Amniotic epithelial cell (primary cell): ENCODE measurements around the gene CGNL1.
A peak's percentile ranks its signal among the peaks of the same experiment; 100 is the strongest.

Experiments used
- DNase-seq: peaks from one replicate; pipeline ENCODE4 v3.0.0-alpha.2; 2010; ENCODE audit warnings: low read depth

CGNL1 gene

DNA sequence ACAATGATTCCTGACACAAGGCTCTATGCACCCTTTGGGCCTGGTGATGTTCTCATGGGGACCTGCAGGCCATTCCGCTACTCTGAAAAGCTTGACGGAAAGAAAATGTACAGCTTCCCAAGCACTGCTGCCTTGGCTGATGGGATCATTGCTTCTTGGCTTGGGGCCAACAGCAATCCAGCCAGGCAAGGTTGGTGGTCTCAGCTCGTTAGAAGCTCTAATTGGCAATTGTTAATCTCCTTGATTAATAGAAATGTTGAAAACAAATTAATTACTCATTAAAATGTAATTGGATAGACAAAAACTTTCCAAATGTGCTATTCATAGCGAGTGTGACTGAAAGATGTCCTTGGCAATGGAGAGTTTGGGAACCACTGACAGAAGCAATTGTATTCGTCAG, 199.1 kb downstream of the CGNL1 start:
- DNase-seq: no peak

DNA sequence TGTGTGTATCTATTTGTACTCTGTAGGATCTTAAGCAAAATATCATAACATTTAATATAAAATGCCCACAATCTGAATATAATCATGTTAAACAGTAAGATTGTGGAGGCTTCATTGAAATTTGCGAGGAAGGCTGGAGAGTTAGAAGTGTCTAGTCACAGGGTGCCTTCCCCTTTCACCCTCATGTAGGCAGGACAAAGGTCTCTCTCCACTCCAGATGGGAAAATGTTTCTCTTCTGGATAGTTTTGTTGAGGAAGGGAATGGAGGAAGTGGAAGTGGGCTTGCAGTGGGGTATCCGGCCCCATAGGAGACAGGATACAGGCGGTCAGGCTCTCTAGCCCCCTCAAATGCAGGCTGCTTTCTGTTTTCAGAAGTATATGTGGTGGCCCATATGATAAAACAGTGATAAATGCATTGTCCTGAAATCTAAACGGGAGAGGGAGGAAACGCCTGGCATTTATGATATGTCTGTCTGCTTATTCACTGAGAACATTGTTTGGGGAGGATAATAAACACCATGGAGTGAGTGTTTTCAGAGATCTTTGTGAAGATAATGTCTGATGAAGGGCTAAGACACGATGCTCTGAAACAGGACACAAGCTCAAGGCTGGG, 202.1 kb downstream of the CGNL1 start:
- peak; percentile 60 for DNase-seq

DNA sequence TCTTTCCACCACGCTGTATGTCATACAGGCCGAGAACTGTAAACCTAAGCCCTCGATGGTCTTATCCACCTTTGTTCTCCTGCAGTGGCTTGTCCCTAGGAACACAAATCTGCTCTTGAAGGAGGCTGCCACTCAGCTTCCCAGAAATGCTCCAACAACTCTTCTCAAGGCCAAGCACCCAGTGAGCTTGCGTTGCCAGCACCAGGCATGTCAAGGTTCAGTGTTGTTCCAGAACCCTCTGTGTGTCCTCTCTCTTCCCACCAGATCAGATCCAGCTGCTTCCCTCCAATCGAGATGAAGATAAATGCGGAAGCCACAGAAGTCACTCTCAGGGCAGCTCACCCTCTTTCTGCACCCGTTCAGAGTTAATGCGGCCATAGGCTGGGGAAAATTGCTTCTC, 204.1 kb downstream of the CGNL1 start:
- no peak for DNase-seq

DNA sequence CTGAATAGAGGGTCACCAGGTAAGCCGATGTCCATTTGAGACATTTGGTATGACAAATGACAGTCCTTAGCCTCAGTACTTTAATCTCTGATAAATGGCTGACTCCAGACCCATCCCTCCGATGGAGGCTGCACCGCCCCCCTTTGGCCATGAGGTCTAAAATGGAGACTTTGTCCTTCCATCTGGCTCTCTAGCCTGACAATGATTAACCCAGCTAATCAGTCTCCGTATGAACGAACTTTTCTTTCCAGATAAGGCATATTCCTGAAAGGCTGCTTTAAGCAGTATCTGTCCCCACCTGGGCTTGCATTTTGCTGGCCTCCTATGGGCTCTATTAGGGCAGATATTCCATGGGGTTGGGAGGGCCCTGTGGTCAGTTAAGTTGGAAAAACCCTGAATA, 204.6 kb downstream of the CGNL1 start:
- DNase-seq: no peak

DNA sequence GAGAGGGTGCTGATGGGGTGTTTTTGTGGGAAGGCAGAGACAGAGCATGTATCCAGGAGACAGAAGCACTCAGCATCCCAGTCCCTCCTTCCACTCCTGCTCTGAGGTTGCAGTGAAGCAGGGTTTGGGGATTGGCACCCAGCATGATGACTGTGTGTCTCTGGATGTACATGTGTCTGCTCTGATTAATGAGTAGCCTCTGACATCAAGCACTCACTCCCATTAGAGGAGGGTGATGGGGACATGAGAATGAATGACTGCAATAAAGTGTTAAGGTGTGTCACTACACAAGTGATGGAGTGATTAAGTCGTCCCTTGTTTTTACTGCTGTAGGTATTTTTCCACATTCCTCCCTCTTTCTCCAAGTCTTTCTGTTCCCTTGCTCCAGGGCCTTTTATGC, 205.8 kb downstream of the CGNL1 start:
- DNase-seq: no peak

DNA sequence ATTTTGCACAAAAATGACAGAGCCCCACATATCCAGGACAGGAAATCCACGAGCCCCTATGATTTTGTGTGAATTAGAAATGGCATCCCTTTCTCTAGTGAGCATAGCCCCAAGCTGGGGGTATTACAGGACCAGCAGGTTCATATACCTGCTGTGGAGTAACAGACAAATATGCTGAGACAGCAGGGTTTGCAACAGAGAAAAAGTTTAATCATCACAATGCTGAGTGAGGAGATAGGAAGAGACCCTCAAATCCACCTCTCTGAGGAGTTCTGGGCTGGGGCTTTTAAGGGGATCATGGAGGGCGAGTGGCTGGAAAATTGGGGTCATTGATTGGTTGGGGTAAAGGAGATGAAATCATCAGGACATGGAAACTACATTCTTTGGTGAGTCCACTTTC, 207.0 kb downstream of the CGNL1 start:
- no peak for DNase-seq

DNA sequence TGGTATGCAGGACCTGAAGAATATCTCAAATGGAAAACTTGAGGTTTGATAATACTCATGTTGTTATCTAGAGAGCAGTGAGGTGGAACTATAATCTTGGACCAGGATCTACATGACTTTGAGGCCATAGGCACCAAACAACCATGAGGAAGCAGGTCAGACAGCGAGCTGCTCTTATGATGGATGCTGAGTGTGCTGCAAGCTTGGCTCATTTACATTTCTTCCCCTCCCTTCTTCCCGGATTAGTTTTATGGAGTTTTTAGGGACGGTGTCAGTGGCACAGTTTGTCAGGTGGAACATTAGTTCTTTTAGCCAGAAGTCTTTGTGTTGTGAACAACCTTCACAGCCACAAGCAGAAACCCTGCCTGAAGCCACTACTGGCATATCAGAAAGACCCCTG, 207.4 kb downstream of the CGNL1 start:
- no peak for DNase-seq

DNA sequence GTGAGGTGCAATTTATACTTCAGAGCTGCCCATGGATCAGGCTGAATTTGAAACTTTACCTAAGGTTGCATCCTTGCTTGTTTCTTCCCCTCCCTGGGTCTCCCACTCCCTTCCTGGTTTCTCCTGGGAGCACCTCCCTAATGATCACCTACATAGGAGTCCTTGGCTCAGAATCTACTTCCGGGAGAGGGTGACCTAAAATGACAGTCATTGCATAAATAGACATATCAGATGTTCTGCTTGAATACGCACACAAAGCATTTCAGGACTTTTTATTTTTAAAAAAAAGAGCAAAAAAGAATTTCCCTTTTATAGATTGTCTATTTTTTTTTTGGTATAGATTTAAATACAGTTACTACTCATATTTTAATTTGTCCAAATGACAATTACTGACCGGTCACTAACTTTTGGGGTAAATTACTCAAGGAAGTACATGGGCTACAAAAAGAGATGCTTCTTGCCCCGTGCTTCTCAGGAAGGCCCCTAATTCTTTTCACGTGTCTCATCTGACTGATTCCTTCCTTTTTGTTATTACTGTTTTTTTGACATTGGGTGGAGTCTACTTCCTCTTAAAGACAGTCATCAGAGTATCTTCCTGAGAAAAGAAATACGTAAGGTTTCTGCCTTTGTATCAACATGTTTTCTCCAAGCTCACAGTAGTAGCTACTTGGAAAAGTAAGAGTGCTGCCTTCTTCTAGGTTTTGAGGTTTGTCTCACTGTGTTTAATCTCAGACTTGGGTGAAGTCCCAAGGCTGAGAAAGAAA, 210.5 kb downstream of the CGNL1 start:
- DNase-seq: no peak

DNA sequence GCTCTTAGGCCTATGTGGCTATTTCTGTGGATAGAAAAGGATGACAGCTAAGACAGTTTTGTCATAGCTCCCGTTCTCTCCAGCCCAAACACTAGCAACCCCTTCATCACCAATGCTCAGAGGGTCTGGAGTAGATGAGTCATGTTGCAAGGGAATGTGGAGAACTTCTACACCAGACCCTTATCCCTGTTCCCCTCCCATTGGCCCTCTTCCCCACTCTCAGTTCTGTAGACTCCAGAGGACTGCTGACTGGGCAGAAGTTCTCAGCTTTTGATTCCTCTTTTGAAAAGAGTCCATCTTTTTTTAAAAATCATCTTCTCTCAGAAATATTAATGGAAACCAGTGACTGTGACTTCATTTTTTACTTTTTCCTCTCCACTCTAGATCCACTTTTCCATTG, 213.0 kb downstream of the CGNL1 start:
- DNase-seq: no peak

DNA sequence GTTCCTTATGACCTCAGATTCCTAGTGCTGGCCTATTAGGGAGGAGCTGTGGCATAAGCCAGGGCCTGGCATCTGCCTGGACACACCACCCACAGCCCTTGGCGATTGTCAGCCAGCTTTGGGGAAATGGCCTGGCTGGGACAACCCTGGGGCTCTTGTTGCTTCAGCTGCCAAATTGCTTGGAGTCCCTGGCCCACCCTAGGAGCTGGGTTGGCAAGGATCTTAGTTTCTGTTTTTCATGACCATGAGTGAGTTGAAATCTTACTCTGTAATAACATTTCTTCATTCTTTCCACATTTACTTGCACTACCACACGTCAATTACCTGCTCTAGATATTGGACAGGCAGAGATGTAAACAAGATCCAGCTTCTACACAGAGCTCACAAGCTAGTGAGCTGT, 213.4 kb downstream of the CGNL1 start:
- DNase-seq: no peak

DNA sequence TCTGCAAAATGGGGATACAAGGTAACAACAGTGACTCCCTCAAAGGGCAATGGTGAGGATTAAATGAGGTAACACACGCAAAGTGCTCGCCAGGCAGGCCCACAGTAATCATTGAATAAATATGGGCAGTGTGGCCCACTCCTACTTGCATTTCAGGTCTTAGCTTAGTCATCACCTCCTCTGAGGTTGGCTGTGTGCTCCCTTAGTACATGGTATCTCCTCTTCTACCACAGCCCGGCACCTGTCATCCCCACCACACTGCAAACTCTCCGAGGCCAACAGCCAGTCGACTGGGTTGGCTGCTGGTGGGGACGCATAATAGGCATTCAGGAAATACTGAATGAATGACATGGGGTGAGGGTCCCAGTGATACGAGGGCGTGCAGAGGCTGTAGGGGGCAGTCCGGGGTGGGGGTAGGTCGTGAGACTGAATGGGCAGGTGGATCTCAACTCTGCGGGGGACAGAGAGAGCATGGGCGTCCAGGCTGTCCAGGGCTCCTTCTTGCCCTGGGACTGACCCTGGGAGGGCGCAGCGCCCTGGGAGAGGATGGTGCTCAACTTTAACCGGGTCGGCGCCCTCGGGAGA, 215.0 kb downstream of the CGNL1 start:
- no peak for DNase-seq

DNA sequence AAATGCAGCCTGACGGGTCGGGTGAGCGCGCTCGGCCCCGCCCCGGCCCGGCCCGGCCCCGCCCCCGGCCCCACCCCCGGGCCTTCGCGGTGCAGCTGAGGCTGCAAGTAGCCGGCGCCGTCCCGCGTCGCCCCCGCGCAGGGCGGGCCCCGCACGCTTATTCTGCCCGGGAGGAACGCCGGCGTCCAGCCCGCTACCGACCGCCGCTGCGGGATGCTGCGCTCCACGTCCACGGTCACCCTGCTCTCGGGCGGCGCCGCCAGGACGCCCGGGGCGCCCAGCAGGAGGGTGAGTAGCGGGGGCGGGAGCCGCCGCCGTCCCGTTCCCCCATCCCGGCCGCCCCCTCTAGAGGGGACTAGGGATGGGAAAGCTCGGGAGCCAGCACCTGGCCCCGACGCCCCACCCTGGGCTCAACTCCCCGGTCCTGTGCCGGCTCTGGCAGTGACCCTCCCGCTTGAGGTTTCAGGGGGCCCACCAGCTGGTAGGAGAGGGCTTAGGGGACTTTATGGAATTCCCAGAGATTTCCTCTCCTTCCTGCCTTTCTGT, 215.6 kb downstream of the CGNL1 start, which contains the start of gene MYZAP:
MYZAP (plus strand) TSS at position 83 of the 546 bp plus-strand sequence; CDS start at position 214, 131 bp downstream.
- DNase-seq: no peak

DNA sequence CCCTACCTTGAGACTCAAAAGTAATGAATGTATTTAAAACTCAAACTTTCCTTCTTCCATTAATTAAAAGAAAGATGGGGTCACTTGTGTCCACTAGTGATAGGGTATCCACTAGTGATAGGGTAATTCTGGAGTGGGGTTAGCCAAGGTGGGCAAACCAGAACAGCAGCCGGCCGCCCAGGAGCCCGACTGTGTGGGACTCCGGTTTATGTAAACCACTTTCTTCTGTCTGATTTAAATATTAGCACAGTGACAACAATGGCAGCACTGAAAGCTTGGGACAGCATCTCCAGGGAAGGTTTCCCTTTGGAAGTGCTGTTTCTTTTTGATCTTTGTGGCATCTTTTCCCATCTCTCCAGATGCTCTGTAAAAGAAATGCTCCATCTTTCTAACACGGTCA, 216.1 kb downstream of the CGNL1 start:
- DNase-seq: no peak

DNA sequence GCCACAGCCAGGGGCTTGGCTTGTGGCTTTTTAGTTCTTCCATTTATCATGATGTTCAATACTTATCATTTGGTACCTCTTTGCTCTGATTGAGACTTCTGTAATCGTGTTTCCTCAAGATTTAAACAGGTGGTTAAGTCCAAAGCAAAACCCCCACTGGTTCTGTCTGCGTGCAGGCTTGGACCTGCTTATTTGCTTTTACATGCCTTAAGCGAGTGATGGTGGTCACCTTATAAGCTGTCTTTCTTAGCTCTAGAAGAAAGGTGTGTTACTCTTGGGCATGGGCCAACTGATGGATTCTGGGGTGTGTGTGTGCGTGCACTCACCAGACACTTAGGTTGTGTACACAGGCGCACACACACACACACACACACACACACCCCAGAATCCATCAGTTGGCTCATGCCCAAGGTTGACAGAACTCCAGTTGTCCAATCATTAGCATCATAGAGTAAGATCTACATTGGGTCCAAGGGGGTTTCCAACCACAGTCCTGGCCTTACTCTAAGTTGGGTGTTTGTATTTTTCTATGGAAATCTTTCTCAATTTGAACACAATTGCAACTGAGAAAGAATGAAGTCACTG, 216.6 kb downstream of the CGNL1 start:
- no peak for DNase-seq

DNA sequence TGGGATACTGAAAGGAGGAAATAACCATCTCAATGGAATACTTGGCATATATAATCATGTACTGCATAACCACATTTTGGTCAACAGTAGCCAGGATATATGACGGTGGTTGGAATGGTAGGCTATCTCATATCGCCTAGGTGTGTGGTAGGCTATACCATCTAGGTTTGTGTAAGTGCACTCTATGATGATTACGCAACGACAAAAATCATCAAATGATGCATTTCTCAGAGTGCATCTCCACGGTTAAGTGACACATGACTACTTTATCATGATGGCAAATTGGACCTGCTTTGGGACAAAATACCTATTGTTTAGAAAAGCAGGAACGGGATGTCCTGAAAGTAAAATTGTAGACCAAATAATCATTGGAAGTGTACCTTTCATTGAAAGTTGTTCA, 218.2 kb downstream of the CGNL1 start:
- DNase-seq: no peak

DNA sequence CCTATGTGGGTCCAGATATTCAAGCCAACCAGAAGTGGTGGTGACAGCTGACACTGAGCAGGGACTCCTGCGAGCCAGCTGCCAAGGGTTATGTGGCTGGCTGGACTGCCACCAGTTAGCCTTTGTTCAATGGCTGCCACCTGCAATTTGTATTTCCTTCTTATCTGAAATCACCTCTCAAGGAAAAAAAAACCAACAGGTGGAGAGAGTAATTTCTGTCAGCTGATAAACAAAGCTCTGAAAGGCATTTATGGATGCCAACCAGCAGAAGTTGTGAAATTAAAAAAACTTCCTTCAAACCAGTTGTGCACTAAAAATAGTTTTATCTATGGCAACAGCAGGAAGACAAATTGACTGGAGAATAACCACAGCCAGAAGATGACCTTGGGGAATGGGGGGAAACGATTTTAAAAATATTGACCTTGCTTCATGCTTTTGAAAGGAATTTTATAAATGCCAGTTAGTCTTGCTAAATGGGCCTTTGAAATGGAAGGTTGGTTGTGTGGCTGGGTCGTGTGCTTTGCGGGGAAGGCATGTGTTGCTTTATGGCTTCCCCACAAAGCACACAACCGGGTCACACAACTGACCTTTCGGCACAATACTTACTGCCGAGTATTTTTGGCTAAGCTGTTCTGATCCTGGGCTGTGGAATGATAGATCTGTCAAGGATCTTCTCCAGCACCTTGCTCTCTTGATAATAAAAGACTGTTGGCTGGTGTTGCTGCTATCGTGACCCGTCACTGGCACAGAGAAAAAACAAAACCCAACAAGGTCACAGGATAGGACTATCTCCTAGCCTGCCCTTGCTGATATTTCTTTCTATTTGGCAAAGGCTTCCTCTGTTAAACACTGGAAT, 218.9 kb downstream of the CGNL1 start:
- DNase-seq: peak; percentile 60

DNA sequence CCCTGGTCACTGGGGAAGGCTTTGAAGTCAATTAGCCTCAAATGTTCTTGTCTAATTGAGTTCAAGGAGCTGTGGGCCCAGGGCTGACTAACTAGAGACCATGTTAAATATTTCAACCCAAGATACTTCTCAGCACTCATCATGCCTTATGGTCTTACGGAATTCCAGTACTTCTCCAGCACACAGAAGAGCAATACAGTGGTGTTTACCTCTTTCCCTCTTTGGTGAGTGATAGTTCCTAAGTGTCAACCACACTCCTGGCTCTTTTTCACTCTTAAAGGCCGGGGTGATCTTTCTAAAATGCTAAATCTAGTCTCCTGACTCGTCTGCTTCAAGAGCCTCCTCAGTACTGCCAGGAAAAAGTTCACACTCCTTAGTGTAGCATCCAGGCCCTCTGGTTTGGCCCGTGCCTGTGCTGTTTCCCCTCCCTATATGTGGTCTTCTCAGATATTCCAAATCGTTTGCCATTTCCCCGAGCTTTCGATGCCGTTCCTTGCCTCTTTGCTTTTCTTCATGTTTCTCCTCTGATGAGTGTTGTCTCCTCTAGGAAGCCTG, 220.1 kb downstream of the CGNL1 start:
- DNase-seq: no peak

DNA sequence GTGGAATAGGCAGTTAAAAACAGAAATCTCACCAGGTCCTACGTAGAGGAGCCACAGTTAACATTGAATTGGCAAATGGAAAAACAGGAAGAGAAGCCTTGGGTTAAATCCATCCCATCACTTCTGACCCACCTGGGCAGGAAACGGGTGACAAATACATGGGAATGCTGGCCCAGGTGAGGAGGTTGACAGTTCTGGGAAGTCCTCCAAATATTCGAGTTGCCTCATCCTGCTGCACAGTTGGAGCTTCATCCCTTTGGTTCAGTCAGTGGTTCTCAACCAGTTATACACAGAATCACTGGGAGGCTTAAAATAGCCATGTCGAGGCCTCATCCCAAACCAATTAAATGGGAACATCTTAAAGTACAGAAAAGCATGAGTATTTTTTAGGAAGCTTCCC, 220.7 kb downstream of the CGNL1 start:
- no peak for DNase-seq

DNA sequence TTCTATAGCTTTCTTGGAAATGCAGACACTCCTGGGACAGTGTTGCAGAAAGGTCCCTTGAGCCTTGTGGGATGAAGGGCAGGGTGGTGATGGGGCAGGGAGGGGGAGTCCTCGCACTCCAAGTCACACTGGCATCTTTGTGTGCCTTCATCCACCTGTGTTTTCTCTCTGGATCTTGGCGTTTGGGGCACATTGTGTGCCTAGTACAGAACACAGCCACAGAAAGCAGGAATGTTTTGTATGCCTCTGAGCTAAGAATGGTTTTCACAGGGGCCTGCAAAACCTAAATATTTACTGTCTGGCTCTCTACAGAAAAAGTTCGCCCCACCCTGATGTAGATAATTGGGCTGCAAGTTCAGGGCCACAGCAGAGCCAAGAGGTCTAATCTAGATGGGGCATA, 221.1 kb downstream of the CGNL1 start:
- no peak for DNase-seq

DNA sequence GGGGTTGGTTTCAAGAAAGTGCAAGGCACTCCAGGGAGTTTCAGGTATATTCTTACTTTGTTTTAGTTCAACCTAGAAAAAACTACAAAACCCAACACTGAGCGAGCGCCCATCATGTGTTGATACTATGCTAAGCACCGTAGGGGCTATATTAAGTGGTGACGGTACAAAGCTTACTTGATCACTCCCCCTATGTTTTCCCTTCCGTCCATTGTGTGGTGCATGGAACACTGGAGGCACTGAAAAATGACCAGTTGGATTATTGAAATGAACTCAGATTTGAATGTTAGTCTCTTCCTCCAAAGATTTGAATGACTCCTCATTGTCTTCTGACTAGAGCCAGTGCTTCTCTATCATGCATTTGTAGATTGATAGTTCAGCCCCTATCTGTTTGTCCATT, 222.0 kb downstream of the CGNL1 start:
- no peak for DNase-seq

DNA sequence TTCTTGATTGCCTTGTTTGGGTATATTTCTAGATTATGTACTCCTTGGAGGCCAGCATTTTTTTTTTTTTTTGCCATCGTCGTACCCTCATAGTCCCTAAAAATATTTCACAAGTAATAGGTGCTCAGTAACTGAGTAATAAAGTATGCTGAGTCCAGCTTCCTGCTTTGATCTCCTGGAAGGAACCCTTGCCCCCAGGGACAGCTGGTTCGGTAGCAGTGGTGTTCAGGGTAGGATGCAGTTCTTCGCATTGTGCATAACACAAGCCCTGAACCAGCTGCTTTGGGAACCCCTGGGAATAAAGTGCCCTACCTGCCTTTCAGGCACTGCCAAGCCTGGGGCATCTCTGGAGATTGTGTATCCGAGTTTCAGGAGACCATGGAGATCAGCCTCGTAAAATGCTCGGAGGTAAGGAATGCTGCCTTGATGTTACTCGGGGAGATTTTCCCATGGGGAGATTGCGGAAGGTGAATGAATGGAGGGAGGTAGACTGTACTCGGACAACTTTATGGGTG, 223.0 kb downstream of the CGNL1 start:
- DNase-seq: no peak
